GM18868 (cell line): Measurements from ENCODE around the gene ARL5A.

Experiments
- ATAC-seq: cut with Tn5 transposase; IDR thresholded peaks from one replicate; pipeline ENCODE4 v1.9.1; 2021; ENCODE audit warnings: mild to moderate bottlenecking, moderate library complexity; ENCODE audit not compliant: unreplicated experiment

The ARL5A gene

GRCh38 chr2:151841047-151841424 is 12.8 kb upstream of the ARL5A start:
- no peak for ATAC-seq

DNA sequence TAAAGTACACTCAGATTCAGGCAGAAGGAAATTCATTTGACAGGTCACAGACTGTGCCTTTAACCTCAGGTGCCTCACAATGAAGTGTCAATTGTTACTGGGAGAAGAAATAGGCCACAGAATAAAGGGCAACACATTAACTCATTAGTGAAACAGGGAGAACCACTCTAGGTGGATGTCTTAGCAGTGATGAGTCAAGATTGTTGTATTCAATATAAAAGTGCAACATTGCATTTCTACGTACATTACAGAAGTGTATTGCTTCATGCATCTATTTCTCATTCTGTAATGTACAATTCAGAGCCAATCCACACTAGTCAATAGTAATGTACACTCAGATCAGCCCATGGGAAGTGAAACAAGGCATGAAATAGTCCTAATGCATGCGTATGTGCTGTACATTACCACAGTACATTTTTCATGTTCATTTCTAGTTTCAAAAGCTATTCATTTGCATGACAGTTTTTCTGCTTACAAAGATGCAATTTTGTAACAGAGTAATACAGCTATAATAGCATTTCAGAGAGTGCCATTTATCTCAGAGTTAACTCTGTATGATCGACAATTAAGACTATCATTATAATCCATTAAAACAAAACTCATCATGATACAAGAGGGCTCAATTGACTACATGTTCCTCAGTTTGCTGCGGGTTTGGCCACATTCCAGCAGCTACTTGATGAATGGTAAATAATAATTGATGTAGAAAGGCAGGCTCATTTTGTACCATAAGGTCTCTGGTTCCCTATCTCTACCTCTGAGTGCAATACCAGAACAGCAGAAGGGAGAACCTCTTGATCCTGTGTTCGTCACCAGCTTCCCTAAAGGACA is 12.2 kb upstream of the ARL5A start:
- ATAC-seq: peak; percentile 97

DNA sequence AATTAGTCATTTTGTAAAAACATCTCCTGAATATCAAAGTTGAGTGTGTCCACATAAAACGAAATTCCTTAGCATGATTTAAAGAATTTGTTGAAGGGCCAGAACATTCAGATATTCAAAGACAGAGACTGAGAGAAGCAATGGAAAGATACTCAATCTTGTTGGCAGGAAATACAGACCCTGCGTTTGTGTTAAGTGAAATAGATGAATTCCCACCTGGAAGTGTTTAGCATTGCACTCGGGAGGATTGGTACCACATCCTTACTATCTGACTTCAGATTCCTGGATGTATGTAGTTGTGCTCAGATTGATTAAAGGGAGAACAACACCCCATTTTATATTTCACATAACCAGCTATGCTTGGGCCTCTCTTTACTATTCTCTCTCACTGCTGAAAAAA is 9.7 kb upstream of the ARL5A start:
- ATAC-seq: no peak

DNA sequence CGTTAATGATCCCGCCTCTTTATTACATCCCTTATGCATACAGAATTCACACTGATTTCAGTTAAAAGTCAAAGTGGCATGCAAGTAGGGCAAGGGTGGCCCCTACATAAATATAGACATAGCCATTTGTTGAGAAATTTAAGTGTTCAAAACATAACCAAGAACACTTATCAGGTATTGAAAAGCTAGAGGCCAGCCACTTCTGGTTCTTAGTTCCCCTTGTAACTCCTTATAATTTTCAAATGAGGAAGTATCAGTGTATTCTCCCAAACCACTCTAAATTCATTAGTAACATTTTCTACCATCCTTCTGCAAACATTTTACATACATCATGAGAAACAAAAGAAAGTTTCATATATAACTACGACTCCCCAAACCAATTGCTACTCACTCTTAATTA is 5.8 kb upstream of the ARL5A start:
- peak; percentile 91 for ATAC-seq

- ATAC-seq: no peak
Observed at GRCh38 chr2:151830961-151831360, 2.7 kb upstream of the ARL5A start.

DNA sequence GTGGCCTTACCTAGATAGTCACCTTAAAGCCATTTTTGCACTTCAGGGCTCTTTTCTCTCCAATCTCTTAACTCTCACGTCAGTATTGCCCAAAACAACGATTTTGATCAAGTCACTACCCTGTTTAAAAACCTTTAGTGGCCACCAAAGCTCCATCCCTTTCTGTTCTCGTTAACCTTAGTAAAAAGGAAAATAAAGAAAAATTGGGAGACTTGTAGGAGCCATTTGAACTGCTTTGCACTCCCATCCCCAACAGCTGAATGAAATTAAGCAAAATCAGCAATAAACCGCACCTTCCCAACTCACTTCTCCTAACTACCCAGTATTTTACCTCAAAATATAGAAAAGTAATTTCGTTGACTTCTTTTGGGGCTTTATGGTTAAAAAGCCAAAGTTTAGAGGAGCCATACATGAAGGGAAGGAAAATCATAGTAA is 686 bp upstream of the ARL5A start:
- ATAC-seq: no peak

- ATAC-seq: peak; percentile 12
Observed at GRCh38 chr2:151827564-151828142, 568 bp downstream of the ARL5A start.

GRCh38 chr2:151826737-151827157 is 1.5 kb downstream of the ARL5A start:
- no peak for ATAC-seq

- no peak for ATAC-seq
Observed at GRCh38 chr2:151824886-151825285, 3.3 kb downstream of the ARL5A start.

GRCh38 chr2:151823651-151824050 is 4.6 kb downstream of the ARL5A start:
- ATAC-seq: no peak

- peak; percentile 83 for ATAC-seq
Observed at GRCh38 chr2:151819920-151820319, 8.3 kb downstream of the ARL5A start.

- no peak for ATAC-seq
Observed at GRCh38 chr2:151817929-151818328, 10.3 kb downstream of the ARL5A start.

GRCh38 chr2:151816843-151817242 is 11.4 kb downstream of the ARL5A start:
- ATAC-seq: no peak

- no peak for ATAC-seq
Observed at GRCh38 chr2:151815821-151816489, 12.3 kb downstream of the ARL5A start.

DNA sequence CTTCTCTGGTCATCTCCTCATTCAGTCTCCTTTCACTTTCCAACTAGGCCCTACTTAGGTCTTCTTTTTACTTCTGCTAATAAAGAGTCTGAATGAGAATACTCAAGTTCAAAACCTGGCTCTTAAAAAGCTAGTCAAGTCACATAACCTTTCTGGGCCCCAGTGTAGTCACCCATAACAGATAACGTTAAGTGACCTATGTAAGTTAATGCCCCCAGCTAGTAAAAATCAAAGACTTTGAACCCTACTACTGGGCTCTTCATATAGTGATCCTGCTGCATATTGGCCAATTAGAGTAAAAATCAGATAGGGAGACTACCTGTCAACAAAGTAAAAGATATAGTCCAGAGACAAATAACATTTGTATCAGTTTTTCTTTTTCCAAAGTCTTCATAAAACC is 17.7 kb downstream of the ARL5A start:
- no peak for ATAC-seq

- no peak for ATAC-seq
Observed at GRCh38 chr2:151809073-151809383, 19.2 kb downstream of the ARL5A start.

DNA sequence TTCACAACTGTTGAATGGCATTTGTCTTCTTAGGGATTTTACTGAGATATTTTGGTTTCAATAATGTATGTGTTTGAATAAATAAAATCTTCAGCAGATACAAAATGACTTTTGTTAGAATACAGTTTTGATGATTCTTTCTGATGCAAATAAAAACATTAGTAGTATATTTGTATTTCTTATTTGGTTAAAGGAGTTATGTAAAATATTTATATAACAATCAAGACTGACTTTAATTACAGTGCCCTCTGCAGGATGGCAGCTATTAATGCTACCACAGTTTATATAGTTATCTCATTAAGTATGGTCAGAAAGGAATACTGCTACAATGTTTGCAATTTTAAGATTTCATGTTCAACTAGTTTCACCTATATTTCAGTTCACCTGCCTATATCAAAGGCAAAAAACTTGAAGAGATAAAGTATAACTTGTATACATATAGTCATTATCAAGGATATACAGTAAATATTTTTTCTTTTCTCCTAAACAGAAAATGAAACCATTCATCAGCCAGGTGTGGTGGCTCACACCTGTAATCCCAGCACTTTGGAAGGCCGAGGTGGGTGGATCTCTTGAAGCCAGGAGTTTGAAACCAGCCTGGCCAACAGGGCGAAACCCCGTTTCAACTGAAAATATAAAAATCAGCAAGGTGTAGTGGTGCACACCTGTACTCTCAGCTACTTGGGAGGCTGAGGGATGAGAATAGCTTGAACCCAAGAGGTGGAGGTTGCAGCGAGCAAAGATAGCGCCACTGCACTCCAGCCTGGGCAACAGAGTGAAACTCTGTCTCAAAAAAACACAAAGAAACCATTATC is 19.8 kb downstream of the ARL5A start:
- ATAC-seq: no peak

- ATAC-seq: no peak
Observed at GRCh38 chr2:151805961-151806360, 22.3 kb downstream of the ARL5A start.

GRCh38 chr2:151805343-151805742 is 22.9 kb downstream of the ARL5A start:
- ATAC-seq: no peak

- ATAC-seq: no peak
Observed at GRCh38 chr2:151803811-151804210, 24.4 kb downstream of the ARL5A start.

GRCh38 chr2:151802315-151802714 is 25.9 kb downstream of the ARL5A start:
- ATAC-seq: no peak
